GM12878 (cell line): Measurements from ENCODE around the gene OSM. TPM values are rescaled to one million over a fixed set of nuclear protein-coding genes. Genes with fewer than 3 reads are reported as not detected.

Experiments used
- ATAC-seq: fragments of 200-7000 bp; cut with Tn5 transposase; 3 replicates; pipeline ENCODE4 v1.9.1; 2020; ENCODE audit warnings: mild to moderate bottlenecking, moderate library complexity
- BruUV-seq: library from RNA; stranded (reverse); fragments of 400-500 nt; replicated peaks from 2 replicates; lab custom pipeline; 2021; lab: Mats Ljungman, UMichigan
- CTCF ChIA-PET: fragments of 300-600 bp; sonication (Branson Sonifier 250); formaldehyde crosslinking; extraction: SDS; loops from one replicate; lab custom pipeline; 2021; ENCODE audit warnings: inconsistent platforms; lab: Yijun Ruan, JAX
- POLR2A ChIA-PET: fragments of 350-600 bp; formaldehyde crosslinking; extraction: SDS; loops from one replicate; lab custom pipeline; 2021; ENCODE audit warnings: inconsistent platforms; lab: Charles Lee
- RAD21 ChIA-PET: fragments of 300-600 bp; sonication (Branson Sonifier 250); formaldehyde crosslinking; loops from one replicate; lab custom pipeline; 2023; ENCODE audit warnings: antibody characterized with exemption; ENCODE audit not compliant: unreplicated experiment; lab: Charles Lee
- SMC1A ChIA-PET: fragments of 300-600 bp; sonication (Branson Sonifier 250); formaldehyde crosslinking; loops from one replicate; lab custom pipeline; 2023; ENCODE audit not compliant: unreplicated experiment, uncharacterized antibody; lab: Charles Lee
- DNase-seq: peaks from one replicate; pipeline ENCODE4 v3.0.0-alpha.2; 2011; ENCODE audit warnings: low read depth, low spot score
- FAIRE-seq: peaks from 3 replicates; lab custom pipeline; 2011; peaks lifted over from hg19 to GRCh38; lab: Jason Lieb, UNC
- H2AFZ ChIP-seq: 2 replicates; pipeline ENCODE4 v1.6.0; 2011; ENCODE audit warnings: low read depth, low read length, control low read depth; ENCODE audit not compliant: control insufficient read depth
- H3K27ac ChIP-seq: 2 replicates; pipeline ENCODE4 v1.5.1; 2011; ENCODE audit warnings: control low read depth; ENCODE audit not compliant: control insufficient read depth, insufficient read depth
- H3K27me3 ChIP-seq, 2 experiments: replicated peaks in 1 of 2; 2 replicates each; pipeline versions ENCODE4 v1.6.0 to v1.6.1; 2011; ENCODE audit warnings: low read length in 1 of 2; ENCODE audit not compliant: control insufficient read depth in 2 of 2, insufficient read depth in 2 of 2
- H3K36me3 ChIP-seq, 2 experiments: 2 replicates each; pipeline ENCODE4 v1.5.1; 2011; ENCODE audit warnings: low read length in 1 of 2; ENCODE audit not compliant: control insufficient read depth in 2 of 2, insufficient read depth in 2 of 2
- H3K4me1 ChIP-seq: 2 replicates; pipeline ENCODE4 v1.6.1; 2011; ENCODE audit warnings: mild to moderate bottlenecking, low read length, moderate library complexity, mixed read lengths; ENCODE audit not compliant: control insufficient read depth, insufficient read depth
- H3K4me2 ChIP-seq: 2 replicates; pipeline ENCODE4 v1.6.0; 2011; ENCODE audit warnings: control low read depth; ENCODE audit not compliant: control insufficient read depth, insufficient read depth
- H3K4me3 ChIP-seq: fragments of 200-600 bp; sonication (generic); 2 replicates; pipeline ENCODE4 v1.5.1; 2016
- H3K79me2 ChIP-seq: 2 replicates; pipeline ENCODE4 v1.6.0; 2011; ENCODE audit warnings: low read length; ENCODE audit not compliant: control insufficient read depth, insufficient read depth
- H3K9ac ChIP-seq: 2 replicates; pipeline ENCODE4 v1.8.0; 2011; ENCODE audit warnings: low read length, control low read depth, mixed read lengths; ENCODE audit not compliant: control insufficient read depth, insufficient read depth
- H3K9me3 ChIP-seq: replicated peaks from 3 replicates; pipeline ENCODE4 v1.5.1; 2011; ENCODE audit warnings: mild to moderate bottlenecking, low read length; ENCODE audit not compliant: control insufficient read depth, insufficient read depth
- H4K20me1 ChIP-seq: 2 replicates; pipeline ENCODE4 v1.6.0; 2011; ENCODE audit not compliant: control insufficient read depth, insufficient read depth
- BCLAF1 ChIP-seq: fragments of 450-650 bp; IDR thresholded peaks from 2 replicates; pipeline ENCODE4 v1.6.1; 2017; ENCODE audit warnings: antibody characterized with exemption, mild to moderate bottlenecking, moderate library complexity
- IKZF1 ChIP-seq: fragments of 450-650 bp; conservative IDR thresholded peaks from 2 replicates; pipeline ENCODE4 v1.6.1; 2017; ENCODE audit warnings: antibody characterized with exemption, mild to moderate bottlenecking
- KDM1A ChIP-seq: fragments of 200-600 bp; sonication (generic); IDR thresholded peaks from 2 replicates; pipeline ENCODE4 v1.6.1; 2016; ENCODE audit warnings: borderline replicate concordance
- MYC ChIP-seq: IDR thresholded peaks from 2 replicates; pipeline ENCODE4 v1.6.1; 2011; ENCODE audit warnings: mild to moderate bottlenecking, low read length, moderate library complexity, inconsistent platforms; ENCODE audit not compliant: insufficient read depth, insufficient replicate concordance, insufficient read length, severe bottlenecking
- NR2C2 ChIP-seq: IDR thresholded peaks from 2 replicates; pipeline ENCODE4 v1.6.1; 2011; ENCODE audit warnings: borderline replicate concordance, low read depth; ENCODE audit not compliant: control insufficient read depth, insufficient read length
- PKNOX1 ChIP-seq: fragments of 450-650 bp; IDR thresholded peaks from 2 replicates; pipeline ENCODE4 v1.6.1; 2016; ENCODE audit warnings: mild to moderate bottlenecking
- RAD21 ChIP-seq: IDR thresholded peaks from 2 replicates; pipeline ENCODE4 v1.6.1; 2011; ENCODE audit warnings: mild to moderate bottlenecking, low read depth, low read length, moderate library complexity; ENCODE audit not compliant: insufficient read depth
- WGBS: methylation state at CpG from one replicate; pipeline ENCODE4 v1.1.6; 2016; ENCODE audit warnings: low lambda C conversion rate; ENCODE audit not compliant: insufficient replicate concordance, insufficient coverage; ENCODE audit errors: missing lambda C conversion rate; 5-methylcytosine and 5-hydroxymethylcytosine counted together
- in situ Hi-C: fragments of 300-500 bp; cut with MboI; formaldehyde crosslinking; loops from 9 replicates; pipeline ENCODE4 v1.14.3; 2018; ENCODE audit warnings: mixed read lengths
- intact Hi-C: fragments of 100-400 bp; cut with micrococcal nuclease; formaldehyde crosslinking; loops from one replicate; pipeline ENCODE4 v1.14.2; 2022; ENCODE audit not compliant: unreplicated experiment
- polyA plus RNA-seq, 11 experiments: library from polyadenylated mRNA; depleted of rRNA in 4 of 11; unstranded in 6 of 11; stranded (reverse) in 5 of 11; fragments of >200 nt; fragmentation: Nextera tagmentation in 4 of 11; fragmentation: Illumina TruSeq in 1 of 11; extraction: Ambion mirVana in 4 of 11; extraction: Trizol in 1 of 11; gene quantifications; 1 replicate in 1 of 11; 2 replicates in 10 of 11; pipeline versions ENCODE4 v1.2.1 to v1.2.3, GENCODE V29; 2011 to 2016; ENCODE audit warnings: inconsistent platforms in 2 of 11, missing spikeins in 2 of 11, low read depth in 1 of 11
- total RNA-seq, 4 experiments: library from RNA; depleted of rRNA in 3 of 4; stranded (reverse); fragments of >200 nt in 3 of 4; fragmentation: Illumina TruSeq in 1 of 4; extraction: Trizol in 1 of 4; gene quantifications; 2 replicates each; pipeline versions ENCODE4 v1.2.1 to v1.2.3, GENCODE V29; 2013 to 2021

Gene OSM
- total and polyA plus RNA-seq, 10 of the 15 experiments (the other 5 are each of a cell fraction or from before 2014, with no cell fraction given) = 0.06 to 1.4 (median 0.59) TPM

- no TSS peak for BruUV-seq
- H3K36me3 ChIP-seq = peaks cover 15 to 43% of the 10 kb centered on the region in 2 experiments; a peak in 3 of 4 replicates
- DNase-seq (no peak), ATAC-seq (no peak), FAIRE-seq (no peak)
- intact Hi-C loops (no loop called here), in situ Hi-C loops (no loop called here)
- no peak overlapping the region for H3K4me3 ChIP-seq
- H4K20me1 ChIP-seq = no peaks in the 10 kb centered on the region
- SMC1A ChIA-PET = interaction anchor here (0.9 to 1.2 kb wide), 2 partner anchors 8 to 32 kb away, joined by 3 to 5 read pairs; partner anchors contain the start of gene TBC1D10A
- TF ChIP-seq MYC (no peak), NR2C2 (no peak), KDM1A (no peak), PKNOX1 (no peak), RAD21 (no peak), BCLAF1 (no peak), IKZF1 (no peak)
- H3K9me3 ChIP-seq = no peaks in the 10 kb centered on the region
- no peaks in the 10 kb centered on the region for H3K79me2 ChIP-seq
- H3K27ac ChIP-seq = no peak overlapping the region
- no peaks in the 10 kb centered on the region for H3K27me3 ChIP-seq
- POLR2A ChIA-PET = no interaction called here
- H3K4me1 ChIP-seq = peaks cover 8% of the 10 kb centered on the region
- H3K4me2 ChIP-seq = no peak overlapping the region
- RAD21 ChIA-PET = interaction anchor here (1.4 kb wide), 1 partner anchor 31 kb away, joined by 4 read pairs; the partner anchor contains the start of gene TBC1D10A
- no peak overlapping the region for H2AFZ ChIP-seq
- H3K9ac ChIP-seq = no peak overlapping the region
- 73% methylated on average over 7 of the region's 7 CpGs for WGBS
- CTCF ChIA-PET = interaction anchor here (0.8 to 1.4 kb wide), 2 partner anchors 8 to 191 kb away, joined by 3 to 7 read pairs; no protein-coding TSS in a partner anchor
These were observed 28.9 kb upstream of the OSM start for GRCh38 chr22:30295576-30295975.
